ENCODE measurements around the gene SYNPO2.

GRCh38 chr4:118888666-118889311 lies at the start of gene SYNPO2:
- TF ChIP-seq CTCF (IDR thresholded peaks at IDR 0.05 in 8 of 11, conservative IDR thresholded peaks at IDR 0.05 in 3 of 11) (no peak), POLR2AphosphoS5 (IDR thresholded peaks at IDR 0.05) (peak; percentile 88 to 94 (median 92))
